DND-41 (cell line): Measurements from ENCODE around the gene AOPEP.

ENCODE experiments used
- ATAC-seq: fragments of 200-7000 bp; cut with Tn5 transposase; 3 replicates; pipeline ENCODE4 v1.9.1; 2021; ENCODE audit warnings: low read depth; ENCODE audit not compliant: insufficient read depth
- DNase-seq: peaks from one replicate; pipeline ENCODE4 v3.0.0-alpha.2; 2020
- H2AFZ ChIP-seq: 2 replicates; pipeline ENCODE4 v1.6.0; 2012; ENCODE audit warnings: low read depth, low read length
- H3K27ac ChIP-seq: 2 replicates; pipeline ENCODE4 v1.5.1; 2012; ENCODE audit warnings: low read length, inconsistent platforms
- H3K27me3 ChIP-seq: fragments of 200-600 bp; sonication (generic); 2 replicates; pipeline ENCODE4 v1.6.0; 2012; ENCODE audit warnings: low read length, mild to moderate bottlenecking, inconsistent platforms; ENCODE audit not compliant: insufficient read depth, poor library complexity
- H3K36me3 ChIP-seq: 2 replicates; pipeline ENCODE4 v1.5.1; 2012; ENCODE audit warnings: low read length, inconsistent platforms; ENCODE audit not compliant: insufficient read depth
- H3K4me1 ChIP-seq: 2 replicates; pipeline ENCODE4 v1.5.1; 2012; ENCODE audit warnings: mild to moderate bottlenecking, low read length; ENCODE audit not compliant: insufficient read depth
- H3K4me2 ChIP-seq: 2 replicates; pipeline ENCODE4 v1.6.0; 2012; ENCODE audit warnings: mild to moderate bottlenecking, moderate library complexity, low read length, inconsistent platforms; ENCODE audit not compliant: insufficient read depth
- H3K4me3 ChIP-seq, 2 experiments: fragments of 200-600 bp in 1 of 2; shearing (Covaris generic) in 1 of 2; 2 replicates each; pipeline ENCODE4 v1.5.1; 2012 to 2016; ENCODE audit warnings: inconsistent platforms in 2 of 2, low read length in 2 of 2, mild to moderate bottlenecking in 2 of 2, low read depth in 1 of 2, moderate library complexity in 1 of 2
- H3K79me2 ChIP-seq: 2 replicates; pipeline ENCODE4 v1.6.0; 2012; ENCODE audit warnings: low read length, inconsistent platforms; ENCODE audit not compliant: insufficient read depth
- H3K9ac ChIP-seq: 2 replicates; pipeline ENCODE4 v1.6.0; 2012; ENCODE audit warnings: low read depth, mild to moderate bottlenecking, inconsistent platforms, low read length, moderate library complexity
- H3K9me3 ChIP-seq: 2 replicates; pipeline ENCODE4 v1.5.1; 2012; ENCODE audit warnings: low read length, moderate library complexity, mild to moderate bottlenecking, inconsistent platforms; ENCODE audit not compliant: insufficient read depth, severe bottlenecking
- H4K20me1 ChIP-seq: 2 replicates; pipeline ENCODE4 v1.6.0; 2012; ENCODE audit warnings: low read length; ENCODE audit not compliant: insufficient read depth
- CTCF ChIP-seq: IDR thresholded peaks from 2 replicates; pipeline ENCODE4 v1.5.1; 2012; ENCODE audit warnings: borderline replicate concordance, low read length, moderate library complexity, mild to moderate bottlenecking; ENCODE audit not compliant: poor library complexity, severe bottlenecking; ENCODE audit errors: extremely low read depth
- EZH2 ChIP-seq: IDR thresholded peaks from 3 replicates; pipeline ENCODE4 v1.6.1; 2012; ENCODE audit warnings: borderline replicate concordance, low read depth, mild to moderate bottlenecking, moderate library complexity, low read length, inconsistent platforms; ENCODE audit not compliant: severe bottlenecking

The AOPEP gene

DNA sequence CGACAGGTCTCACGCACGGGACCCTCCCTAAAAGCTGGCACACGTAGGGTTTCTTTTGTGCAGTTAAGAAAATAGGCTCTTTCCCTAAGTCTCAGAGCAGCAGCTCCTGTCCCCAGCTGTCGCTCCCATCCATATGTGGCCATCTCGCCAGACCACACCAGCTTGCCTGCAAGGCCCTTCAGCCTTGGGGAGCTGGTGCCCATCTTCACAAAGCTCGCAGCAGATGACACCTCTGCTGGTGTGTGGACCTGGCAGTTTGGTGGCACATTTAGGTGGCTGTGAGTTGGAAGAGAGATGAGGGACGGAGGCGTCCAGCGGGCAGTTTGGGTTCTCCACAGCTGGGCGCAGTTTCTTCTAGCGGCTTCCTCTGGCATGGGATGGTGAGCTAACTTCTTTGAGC lies 352.0 kb downstream of the AOPEP start:
- Histone ChIP-seq H3K4me1 (no peaks in the 10 kb centered on the region), H4K20me1 (no peaks in the 10 kb centered on the region), H3K4me2 (no peak overlapping the region), H3K27me3 (no peaks in the 10 kb centered on the region), H3K4me3 (no peak overlapping the region), H3K9ac (no peak overlapping the region), H3K36me3 (peaks cover 5% of the 10 kb centered on the region), H3K79me2 (no peaks in the 10 kb centered on the region), H3K9me3 (no peaks in the 10 kb centered on the region), H3K27ac (no peak overlapping the region), H2AFZ (no peak overlapping the region)
- TF ChIP-seq CTCF (no peak), EZH2 (no peak)
- ATAC-seq (no peak), DNase-seq (no peak)

GRCh38 chr9:95078939-95079338 lies 352.4 kb downstream of the AOPEP start:
- TF ChIP-seq CTCF: no peak
- no peak for TF ChIP-seq EZH2
- no peak overlapping the region for H3K4me2 ChIP-seq
- no peaks in the 10 kb centered on the region for H3K9me3 ChIP-seq
- H3K4me3 ChIP-seq: no peak overlapping the region
- peaks cover 6% of the 10 kb centered on the region for H3K36me3 ChIP-seq
- no peaks in the 10 kb centered on the region for H3K4me1 ChIP-seq
- no peak overlapping the region for H3K27ac ChIP-seq
- H3K79me2 ChIP-seq: no peaks in the 10 kb centered on the region
- H2AFZ ChIP-seq: no peak overlapping the region
- ATAC-seq: no peak
- no peaks in the 10 kb centered on the region for H4K20me1 ChIP-seq
- DNase-seq: no peak
- no peak overlapping the region for H3K9ac ChIP-seq
- H3K27me3 ChIP-seq: no peaks in the 10 kb centered on the region

DNA sequence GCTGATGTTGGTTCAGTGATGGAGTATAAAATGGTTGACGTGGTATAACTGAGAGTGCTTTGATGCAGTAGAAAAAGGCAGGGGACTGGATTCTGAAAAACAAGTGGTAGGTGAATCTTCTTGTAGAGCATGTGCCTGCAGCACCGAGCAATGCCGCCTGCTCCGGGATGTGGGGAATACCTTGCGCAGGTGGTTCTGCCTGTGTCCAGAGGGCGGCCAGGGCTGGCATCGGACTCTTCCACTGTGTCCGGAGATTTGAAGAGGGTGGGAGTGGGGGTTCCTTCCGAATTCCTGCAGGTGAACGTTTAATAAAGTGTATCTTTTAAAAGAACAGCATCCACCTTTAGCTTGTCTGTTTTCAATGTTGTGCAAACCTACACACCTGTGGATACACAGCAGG lies 353.0 kb downstream of the AOPEP start:
- ATAC-seq (no peak), DNase-seq (no peak)
- no peak for TF ChIP-seq EZH2
- Histone ChIP-seq H3K9ac (no peak overlapping the region), H4K20me1 (no peaks in the 10 kb centered on the region), H3K36me3 (peaks cover 6% of the 10 kb centered on the region), H3K9me3 (no peaks in the 10 kb centered on the region), H3K4me3 (no peak overlapping the region), H3K79me2 (no peaks in the 10 kb centered on the region), H3K4me1 (no peaks in the 10 kb centered on the region), H2AFZ (no peak overlapping the region), H3K4me2 (no peak overlapping the region), H3K27me3 (no peaks in the 10 kb centered on the region), H3K27ac (no peak overlapping the region)

- Histone ChIP-seq H3K9me3 (no peaks in the 10 kb centered on the region), H3K4me3 (no peak overlapping the region), H2AFZ (no peak overlapping the region), H3K36me3 (peaks cover 6% of the 10 kb centered on the region), H3K4me1 (0 out of 2 replicates have a peak, but pooled peaks cover 4% of the 10 kb centered on the region), H3K4me2 (no peak overlapping the region), H4K20me1 (no peaks in the 10 kb centered on the region), H3K27ac (no peak overlapping the region), H3K79me2 (no peaks in the 10 kb centered on the region), H3K27me3 (no peaks in the 10 kb centered on the region), H3K9ac (no peak overlapping the region)
- ATAC-seq (no peak), DNase-seq (no peak)
- TF ChIP-seq CTCF: no peak
- TF ChIP-seq EZH2: no peak
These were observed 354.6 kb downstream of the AOPEP start for GRCh38 chr9:95080961-95081647.
